Mesendoderm (in vitro differentiated cells): ENCODE results near the gene TMEM72.

Experiments
- DNase-seq: peaks from one replicate; pipeline ENCODE4 v3.0.0; 2013
- H2AK5ac ChIP-seq: 2 replicates; pipeline ENCODE4 v1.6.1; 2013; ENCODE audit warnings: low read length, inconsistent platforms
- H2BK120ac ChIP-seq: 2 replicates; pipeline ENCODE4 v1.6.1; 2013; ENCODE audit warnings: low read depth, mild to moderate bottlenecking, low read length, moderate library complexity, mixed read lengths
- H2BK15ac ChIP-seq: replicated peaks from 2 replicates; pipeline ENCODE4 v1.6.1; 2013; ENCODE audit warnings: low read depth, mild to moderate bottlenecking, moderate library complexity
- H2BK5ac ChIP-seq: 2 replicates; pipeline ENCODE4 v1.6.1; 2013; ENCODE audit warnings: low read length, inconsistent platforms
- H3K18ac ChIP-seq: 2 replicates; pipeline ENCODE4 v1.6.1; 2013; ENCODE audit warnings: mild to moderate bottlenecking, low read length, mixed read lengths
- H3K23ac ChIP-seq: one replicate; pipeline ENCODE4 v1.6.1; 2013; ENCODE audit warnings: low read length
- H3K27ac ChIP-seq: 2 replicates; pipeline ENCODE4 v1.5.1; 2013; ENCODE audit warnings: low read depth, mild to moderate bottlenecking, inconsistent platforms, low read length, moderate library complexity
- H3K27me3 ChIP-seq: 2 replicates; pipeline ENCODE4 v1.6.1; 2013; ENCODE audit warnings: low read length, control low read depth, mild to moderate bottlenecking, inconsistent platforms; ENCODE audit not compliant: insufficient read depth, poor library complexity
- H3K36me3 ChIP-seq: 2 replicates; pipeline ENCODE4 v1.6.1; 2013; ENCODE audit warnings: low read length, inconsistent platforms; ENCODE audit not compliant: control insufficient read depth, insufficient read depth
- H3K4ac ChIP-seq: one replicate; pipeline ENCODE4 v1.6.1; 2013; ENCODE audit warnings: low read depth, mild to moderate bottlenecking, low read length, moderate library complexity
- H3K4me1 ChIP-seq: 2 replicates; pipeline ENCODE4 v1.6.1; 2013; ENCODE audit warnings: low read depth, low read length, inconsistent platforms; ENCODE audit not compliant: control insufficient read depth
- H3K4me2 ChIP-seq: 2 replicates; pipeline ENCODE4 v1.6.1; 2013; ENCODE audit warnings: low read length
- H3K4me3 ChIP-seq: 2 replicates; pipeline ENCODE4 v1.5.1; 2013; ENCODE audit warnings: mild to moderate bottlenecking, low read length
- H3K56ac ChIP-seq: one replicate; pipeline ENCODE4 v1.6.1; 2013; ENCODE audit warnings: low read length
- H3K79me1 ChIP-seq: 2 replicates; pipeline ENCODE4 v1.6.1; 2013; ENCODE audit warnings: low read length, inconsistent platforms
- H3K79me2 ChIP-seq: 2 replicates; pipeline ENCODE4 v1.6.1; 2013; ENCODE audit warnings: mild to moderate bottlenecking, low read length; ENCODE audit not compliant: control insufficient read depth, insufficient read depth
- H3K9ac ChIP-seq: 2 replicates; pipeline ENCODE4 v1.6.1; 2013; ENCODE audit warnings: low read length, inconsistent platforms
- H4K5ac ChIP-seq: one replicate; pipeline ENCODE4 v1.6.1; 2013; ENCODE audit warnings: low read length
- H4K8ac ChIP-seq: one replicate; pipeline ENCODE4 v1.6.1; 2013; ENCODE audit warnings: low read depth, mild to moderate bottlenecking, control low read depth, low read length, moderate library complexity
- WGBS: extraction: QIAGEN DNeasy Blood & Tissue Kit; methylation state at CpG from one replicate; pipeline ENCODE4 v1.1.7; 2013; ENCODE audit warnings: low lambda C conversion rate, missing lambda C conversion rate; ENCODE audit not compliant: insufficient coverage; ENCODE audit errors: extremely low coverage; 5-methylcytosine and 5-hydroxymethylcytosine counted together

TMEM72 gene

GRCh38 chr10:44965104-44965503 lies 54.0 kb downstream of the TMEM72 start:
- no peak overlapping the region for H3K9ac ChIP-seq
- H3K4me3 ChIP-seq: no peak overlapping the region
- H3K79me2 ChIP-seq: no peaks in the 10 kb centered on the region
- no peak overlapping the region for H3K27ac ChIP-seq
- no peak overlapping the region for H4K8ac ChIP-seq
- H3K18ac ChIP-seq: no peak overlapping the region
- no peak overlapping the region for H3K4ac ChIP-seq
- no peak overlapping the region for H2BK5ac ChIP-seq
- no peaks in the 10 kb centered on the region for H3K79me1 ChIP-seq
- no peak overlapping the region for H3K56ac ChIP-seq
- no peak overlapping the region for H3K23ac ChIP-seq
- no peak overlapping the region for H2BK15ac ChIP-seq
- WGBS: no CpG with 5 or more reads among the region's 1 CpG
- H3K4me2 ChIP-seq: no peak overlapping the region
- H2AK5ac ChIP-seq: no peak overlapping the region
- no peak overlapping the region for H4K5ac ChIP-seq
- H3K4me1 ChIP-seq: peaks cover 4% of the 10 kb centered on the region
- H3K27me3 ChIP-seq: no peaks in the 10 kb centered on the region
- H3K36me3 ChIP-seq: no peaks in the 10 kb centered on the region
- no peak overlapping the region for H2BK120ac ChIP-seq
- no peak for DNase-seq

- no peak overlapping the region for H3K9ac ChIP-seq
- H2BK5ac ChIP-seq: no peak overlapping the region
- H3K79me2 ChIP-seq: no peaks in the 10 kb centered on the region
- no peaks in the 10 kb centered on the region for H3K79me1 ChIP-seq
- DNase-seq: no peak
- no peak overlapping the region for H3K4me2 ChIP-seq
- no peak overlapping the region for H3K4ac ChIP-seq
- no CpG with 5 or more reads among the region's 6 CpGs for WGBS
- H3K27me3 ChIP-seq: no peaks in the 10 kb centered on the region
- peaks cover 2% of the 10 kb centered on the region for H3K4me1 ChIP-seq
- no peak overlapping the region for H3K27ac ChIP-seq
- H4K8ac ChIP-seq: no peak overlapping the region
- no peak overlapping the region for H3K23ac ChIP-seq
- no peak overlapping the region for H3K56ac ChIP-seq
- H2BK120ac ChIP-seq: no peak overlapping the region
- no peak overlapping the region for H2BK15ac ChIP-seq
- no peak overlapping the region for H4K5ac ChIP-seq
- H3K18ac ChIP-seq: no peak overlapping the region
- H3K36me3 ChIP-seq: no peaks in the 10 kb centered on the region
- no peak overlapping the region for H2AK5ac ChIP-seq
- H3K4me3 ChIP-seq: no peak overlapping the region
Measured at GRCh38 chr10:44965651-44966097, 54.5 kb downstream of the TMEM72 start.

- Histone ChIP-seq H2BK120ac (no peak overlapping the region), H3K4me3 (no peak overlapping the region), H3K18ac (no peak overlapping the region), H2AK5ac (no peak overlapping the region), H3K4me1 (peaks cover 2% of the 10 kb centered on the region), H3K4ac (no peak overlapping the region), H3K4me2 (no peak overlapping the region), H4K5ac (no peak overlapping the region), H3K27ac (no peak overlapping the region), H3K79me2 (no peaks in the 10 kb centered on the region), H2BK5ac (no peak overlapping the region), H4K8ac (no peak overlapping the region), H3K56ac (no peak overlapping the region), H3K23ac (no peak overlapping the region), H3K27me3 (no peaks in the 10 kb centered on the region), H3K36me3 (no peaks in the 10 kb centered on the region), H2BK15ac (no peak overlapping the region), H3K79me1 (no peaks in the 10 kb centered on the region), H3K9ac (no peak overlapping the region)
- WGBS: no CpG with 5 or more reads among the region's 8 CpGs
- DNase-seq: no peak
Measured at GRCh38 chr10:44966129-44966815, 55.1 kb downstream of the TMEM72 start.

GRCh38 chr10:44966816-44967509 lies 55.8 kb downstream of the TMEM72 start:
- Histone ChIP-seq H3K4me2 (no peak overlapping the region), H3K18ac (no peak overlapping the region), H3K56ac (no peak overlapping the region), H3K79me1 (no peaks in the 10 kb centered on the region), H3K27ac (no peak overlapping the region), H2BK5ac (no peak overlapping the region), H3K4me1 (peaks cover 2% of the 10 kb centered on the region), H3K79me2 (no peaks in the 10 kb centered on the region), H4K5ac (no peak overlapping the region), H2BK120ac (no peak overlapping the region), H3K36me3 (no peaks in the 10 kb centered on the region), H3K9ac (no peak overlapping the region), H4K8ac (no peak overlapping the region), H3K23ac (no peak overlapping the region), H2BK15ac (no peak overlapping the region), H3K27me3 (no peaks in the 10 kb centered on the region), H3K4ac (no peak overlapping the region), H3K4me3 (no peak overlapping the region), H2AK5ac (no peak overlapping the region)
- DNase-seq: no peak
- WGBS: no CpG with 5 or more reads among the region's 8 CpGs

- H3K4me1 ChIP-seq: peaks cover 2% of the 10 kb centered on the region
- no peaks in the 10 kb centered on the region for H3K27me3 ChIP-seq
- H3K4me2 ChIP-seq: no peak overlapping the region
- no peak overlapping the region for H2BK15ac ChIP-seq
- H3K4me3 ChIP-seq: no peak overlapping the region
- H3K79me2 ChIP-seq: no peaks in the 10 kb centered on the region
- no peaks in the 10 kb centered on the region for H3K79me1 ChIP-seq
- H2AK5ac ChIP-seq: no peak overlapping the region
- H3K4ac ChIP-seq: no peak overlapping the region
- H4K5ac ChIP-seq: no peak overlapping the region
- no peak overlapping the region for H3K18ac ChIP-seq
- H3K9ac ChIP-seq: no peak overlapping the region
- no peak overlapping the region for H2BK5ac ChIP-seq
- no peak overlapping the region for H3K56ac ChIP-seq
- no peak overlapping the region for H4K8ac ChIP-seq
- no peaks in the 10 kb centered on the region for H3K36me3 ChIP-seq
- no peak overlapping the region for H2BK120ac ChIP-seq
- no peak overlapping the region for H3K27ac ChIP-seq
- DNase-seq: no peak
- no CpG with 5 or more reads among the region's 4 CpGs for WGBS
- no peak overlapping the region for H3K23ac ChIP-seq
Measured at GRCh38 chr10:44967616-44968015, 56.5 kb downstream of the TMEM72 start.
